T-helper 1 cell treated with Interleukin-12 subunit alpha and Interleukin-12 subunit beta and Interleukin-4 antibody, amounts not matched to agents 30 ng/mL and 1 ng/mL, for 36 hours (primary cell): ENCODE data around the gene BLOC1S1. TPM values are rescaled to one million over a fixed set of nuclear protein-coding genes. Genes with fewer than 3 reads are reported as not detected.

Source experiments
- intact Hi-C: fragments of 100-400 bp; cut with micrococcal nuclease; formaldehyde crosslinking; loops from one replicate; pipeline ENCODE4 v1.15.1; 2024
- total RNA-seq: library from RNA; stranded (reverse); gene quantifications from 2 replicates; pipeline ENCODE4 v1.2.3, GENCODE V29; 2022

Gene BLOC1S1
- total RNA-seq, 1 donor from 2014 or later: 115 TPM

GRCh38 chr12:55694188-55694515 lies 21.7 kb upstream of the BLOC1S1 start:
- intact Hi-C loops: no loop called here

- intact Hi-C loops: no loop called here
Observed at GRCh38 chr12:55694651-55695050, 21.2 kb upstream of the BLOC1S1 start.

- intact Hi-C loops: no loop called here
Observed at GRCh38 chr12:55695349-55695748, 20.5 kb upstream of the BLOC1S1 start.

DNA sequence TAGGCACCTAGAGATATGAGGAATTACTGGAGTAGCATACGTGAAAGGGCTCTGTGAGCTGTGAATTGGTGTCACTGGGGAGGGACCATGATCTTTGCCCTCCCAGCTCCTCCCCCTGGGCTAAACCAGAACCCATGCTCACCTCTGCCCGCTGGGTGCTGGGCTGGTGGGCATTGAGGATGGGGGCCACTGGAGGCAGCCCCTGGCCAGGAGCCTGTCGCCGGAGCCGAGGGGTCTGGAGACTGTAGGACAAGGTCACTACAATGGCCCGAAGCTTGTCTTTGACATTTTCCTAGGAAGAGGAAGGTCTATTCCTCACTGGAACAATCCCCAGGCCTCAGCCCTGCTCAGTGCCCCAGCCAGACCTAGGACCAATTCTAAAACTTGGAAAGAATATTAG lies 19.7 kb upstream of the BLOC1S1 start:
- intact Hi-C loops: no loop called here

DNA sequence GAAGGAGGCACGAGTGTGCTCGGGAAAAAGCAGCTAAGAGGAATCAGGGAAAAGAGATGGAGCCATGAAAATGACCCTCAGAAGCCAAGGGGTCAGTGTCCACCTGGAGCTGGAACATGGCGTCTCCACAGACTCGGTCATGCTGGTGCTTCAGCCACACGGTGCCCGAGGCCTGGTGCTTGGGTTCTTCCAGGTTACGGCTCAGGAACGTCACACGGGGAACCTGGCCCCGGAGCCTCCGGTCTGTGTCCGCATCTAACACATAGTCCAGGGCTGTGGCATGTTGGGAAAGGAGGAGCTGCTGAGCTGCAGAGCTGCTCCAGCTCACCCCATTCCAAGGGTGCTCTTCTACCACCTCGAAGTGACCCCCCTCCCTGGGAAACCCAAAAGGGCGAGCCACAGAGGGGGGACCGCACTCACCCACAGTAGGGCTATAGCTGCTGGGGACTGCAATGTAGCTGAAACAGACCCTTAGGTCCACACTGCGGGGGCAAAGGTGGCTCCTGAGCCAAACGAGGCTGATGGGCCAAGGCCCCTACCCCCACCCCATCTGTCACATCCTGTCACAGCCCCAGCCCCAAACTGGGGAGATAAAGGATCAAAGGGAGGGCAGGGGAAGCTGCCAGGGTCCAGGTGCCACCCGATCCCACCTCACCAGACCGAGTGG lies 18.9 kb upstream of the BLOC1S1 start:
- intact Hi-C loops: no loop called here

DNA sequence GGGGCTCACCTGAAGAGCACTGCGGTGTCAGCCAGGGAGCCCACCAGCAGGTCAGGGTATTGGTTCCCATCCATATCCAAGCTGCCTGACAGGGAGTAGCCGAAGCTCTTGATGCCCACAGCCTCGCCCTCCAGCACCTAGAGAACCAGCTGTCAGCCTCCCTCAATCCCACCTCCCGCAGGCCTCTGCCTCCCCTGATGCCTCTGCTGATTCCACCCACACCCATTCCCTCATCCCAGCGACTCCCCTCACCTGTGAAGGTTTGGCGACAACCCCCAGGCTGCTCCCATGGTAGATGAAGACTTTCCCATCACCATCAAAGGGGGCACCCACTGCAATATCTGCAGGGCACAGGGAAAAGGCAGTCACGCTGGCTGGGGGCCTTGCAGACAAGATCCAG lies 18.2 kb upstream of the BLOC1S1 start:
- intact Hi-C loops: no loop called here

- intact Hi-C loops: no loop called here
Observed at GRCh38 chr12:55698241-55698955, 17.4 kb upstream of the BLOC1S1 start.

GRCh38 chr12:55698965-55699364 lies 16.9 kb upstream of the BLOC1S1 start:
- intact Hi-C loops: no loop called here

DNA sequence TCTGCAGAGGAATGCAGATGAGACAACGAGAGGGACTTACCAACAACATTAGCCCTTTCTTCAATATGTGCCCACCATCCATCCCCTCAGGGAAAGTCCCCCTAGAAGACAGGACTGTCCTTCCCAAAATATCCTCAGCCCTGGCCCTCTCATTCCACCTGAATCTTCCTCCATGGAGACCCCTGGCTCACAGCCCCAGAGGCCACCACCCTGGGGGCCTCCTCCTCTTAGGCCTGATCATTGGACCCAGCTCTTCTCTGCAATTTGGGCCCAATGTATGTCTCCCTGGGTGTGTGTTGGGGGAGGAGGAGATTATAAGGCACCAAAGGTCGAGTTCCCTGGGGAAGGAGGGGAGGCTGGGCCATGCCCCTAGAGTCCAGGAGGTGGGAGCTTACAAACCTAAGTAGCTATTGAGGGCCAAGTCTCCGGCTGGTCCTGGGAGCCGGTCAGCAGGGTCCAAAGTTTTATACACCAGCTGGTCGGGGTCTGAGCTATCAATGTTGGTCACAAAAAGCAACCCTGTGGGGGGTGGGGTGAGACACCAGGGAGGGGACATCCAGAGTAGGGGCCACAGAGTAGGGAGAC lies 16.3 kb upstream of the BLOC1S1 start:
- intact Hi-C loops: no loop called here

GRCh38 chr12:55700255-55701018 lies 15.4 kb upstream of the BLOC1S1 start:
- intact Hi-C loops: no loop called here

DNA sequence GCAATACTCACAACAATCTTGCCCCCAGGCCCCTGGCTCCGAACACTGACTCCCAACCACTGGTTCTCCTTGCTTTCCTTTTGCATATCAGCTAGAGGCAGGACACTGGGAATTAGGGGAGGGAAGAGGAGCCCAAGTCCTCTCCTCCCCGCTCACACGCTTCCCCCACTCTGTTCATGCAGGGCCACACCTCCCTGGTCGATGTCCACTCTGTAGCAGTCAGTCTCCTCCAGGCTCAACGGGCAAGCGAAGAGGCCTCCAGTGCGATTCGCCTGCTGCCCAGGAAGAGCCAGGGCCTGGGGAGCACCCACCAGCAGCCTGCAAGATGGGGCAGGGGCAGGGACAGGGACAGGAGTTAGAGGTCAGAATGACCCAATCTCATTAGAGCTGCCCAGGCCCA lies 13.0 kb upstream of the BLOC1S1 start:
- intact Hi-C loops: no loop called here

- intact Hi-C loops: no loop called here
Observed at GRCh38 chr12:55703288-55703687, 12.6 kb upstream of the BLOC1S1 start.

DNA sequence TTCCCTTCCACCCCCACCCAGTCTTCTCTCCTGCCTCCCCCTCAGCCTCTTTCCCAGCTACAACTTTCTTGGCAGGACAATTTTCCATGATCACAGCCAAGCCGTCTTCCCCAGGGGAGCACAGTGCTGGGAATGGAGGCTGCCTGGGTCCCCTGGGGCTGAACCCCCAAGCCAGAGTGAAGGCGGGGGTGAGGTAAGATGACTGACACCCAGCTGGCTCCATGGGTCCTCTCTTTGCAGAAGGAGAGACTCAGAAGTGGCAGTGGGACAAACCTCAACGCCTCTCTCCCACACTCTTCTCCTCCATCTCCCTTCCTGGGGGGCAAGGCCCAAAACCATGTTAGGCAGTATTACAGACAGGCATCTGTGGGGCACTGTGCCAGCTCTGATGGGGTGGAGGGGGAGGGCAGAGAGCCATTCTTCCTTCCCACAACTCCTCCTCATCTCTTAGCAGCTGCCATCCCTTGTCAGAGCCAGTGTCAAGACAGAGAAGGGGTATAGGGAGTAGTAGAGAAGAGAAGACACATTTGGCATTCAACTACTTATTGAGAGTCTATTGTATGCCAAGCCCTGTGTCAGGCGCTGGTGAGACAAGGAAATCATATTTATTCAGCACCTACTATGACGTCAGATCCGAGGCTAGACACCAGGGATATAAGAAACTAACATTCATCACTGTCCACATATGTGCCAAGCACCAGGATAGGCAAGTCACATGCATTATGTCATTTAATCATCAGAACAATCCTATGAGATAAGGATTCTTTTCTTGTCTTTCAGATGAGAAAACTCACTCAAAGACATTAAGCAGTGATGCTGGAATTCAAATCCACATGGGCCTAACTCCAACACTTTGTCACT lies 11.7 kb upstream of the BLOC1S1 start:
- intact Hi-C loops: no loop called here

GRCh38 chr12:55704824-55705718 lies 10.8 kb upstream of the BLOC1S1 start:
- intact Hi-C loops: no loop called here

DNA sequence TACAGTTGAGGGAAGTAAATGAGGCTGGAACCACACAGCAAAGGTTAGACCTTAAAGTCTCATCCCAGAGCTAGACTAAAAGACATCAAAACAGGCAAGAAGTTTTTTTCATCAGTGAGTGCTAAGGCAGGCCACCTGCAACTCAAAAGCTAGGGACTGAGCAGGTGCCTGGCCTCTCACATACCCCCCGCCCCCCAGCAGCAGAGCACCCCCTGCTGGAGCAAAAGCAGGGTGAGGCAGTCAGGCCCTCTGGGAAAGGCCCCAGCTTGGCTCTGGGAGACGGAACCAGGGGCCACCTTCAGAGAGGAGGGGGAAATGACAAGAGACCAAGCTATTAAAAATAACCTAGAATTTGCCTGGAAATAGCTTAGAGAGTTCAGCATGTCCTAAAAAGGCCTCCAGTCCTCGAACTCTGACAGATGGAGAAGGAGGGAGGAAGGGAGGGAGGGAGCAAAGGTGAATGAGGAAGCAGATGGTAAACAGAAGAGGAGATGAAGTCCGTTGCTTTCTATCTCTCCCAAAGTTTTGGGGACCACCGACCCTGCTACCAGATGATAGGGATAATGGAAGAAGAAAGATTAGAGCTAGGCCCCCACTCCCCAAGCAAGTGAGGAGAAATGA lies 10.0 kb upstream of the BLOC1S1 start:
- intact Hi-C loops: no loop called here

- intact Hi-C loops: no loop called here
Observed at GRCh38 chr12:55706568-55707218, 9.2 kb upstream of the BLOC1S1 start.

GRCh38 chr12:55707219-55707671 lies 8.6 kb upstream of the BLOC1S1 start:
- intact Hi-C loops: no loop called here

- intact Hi-C loops: loop anchor here (2.0 kb wide), 1 partner anchor 61 kb away; no protein-coding TSS in a partner anchor
Observed at GRCh38 chr12:55707841-55708694, 7.8 kb upstream of the BLOC1S1 start, which contains the start of gene ITGA7. TSS of gene ITGA7 (minus strand) at chr12:55707904. CDS start at chr12:55707682, 222 bp downstream.
